Uterus (tissue), 4 donors: Measurements from ENCODE around the gene WNT6. TPM values are rescaled to one million over a fixed set of nuclear protein-coding genes. Genes with fewer than 3 reads are reported as not detected.

Experiments
- DNase-seq, 2 donors: peaks; one replicate each; pipeline ENCODE4 v3.0.0-alpha.2; 2019 to 2020
- H3K27ac ChIP-seq, 2 donors: fragments of 200-600 bp; sonication (generic); 1 replicate in 1 of 2; 2 replicates in 1 of 2; pipeline ENCODE4 v1.5.1; 2016 to 2018
- H3K27me3 ChIP-seq, 2 donors: fragments of 200-600 bp; sonication (generic); one replicate each; pipeline ENCODE4 v1.5.1; 2018 to 2019; ENCODE audit warnings: control low read depth in 1 of 2
- H3K36me3 ChIP-seq, 2 donors: fragments of 200-600 bp; sonication (generic); one replicate each; pipeline ENCODE4 v1.5.1; 2019; ENCODE audit warnings: control low read depth in 1 of 2
- H3K4me1 ChIP-seq, 2 donors: fragments of 200-600 bp; sonication (generic); one replicate each; pipeline ENCODE4 v1.5.1; 2018 to 2019; ENCODE audit warnings: control low read depth in 1 of 2
- H3K4me3 ChIP-seq, 2 donors: fragments of 200-600 bp; sonication (generic); 1 replicate in 1 of 2; 2 replicates in 1 of 2; pipeline ENCODE4 v1.5.1; 2018 to 2019; ENCODE audit warnings: mild to moderate bottlenecking in 1 of 2
- H3K9me3 ChIP-seq, 2 donors: fragments of 200-600 bp; sonication (generic); one replicate each; pipeline ENCODE4 v1.5.1; 2019; ENCODE audit warnings: control low read depth in 1 of 2
- POLR2A ChIP-seq, 2 donors: fragments of 450-650 bp; IDR thresholded peaks; one replicate each; pipeline ENCODE4 v1.6.1; 2016; ENCODE audit warnings: antibody characterized with exemption in 2 of 2, mild to moderate bottlenecking in 1 of 2, moderate library complexity in 1 of 2
- intact Hi-C: fragments of 100-400 bp; cut with DNase I; formaldehyde crosslinking; loops from one replicate; pipeline ENCODE4 v1.15.1; 2023; ENCODE audit warnings: low total_unique reads
- total RNA-seq, 4 donors: library from RNA; depleted of rRNA in 3 of 4; stranded (reverse); fragments of >200 nt in 3 of 4; gene quantifications; one replicate each; pipeline versions ENCODE4 v1.1.0 to v1.2.4, GENCODE V29; 2014 to 2023
- TF ChIP-seq, protein P1 (sequence below), 4 experiments: fragments of 200-600 bp in 2 of 4; fragments of 450-650 bp in 2 of 4; sonication (generic) in 2 of 4; IDR thresholded peaks; one replicate each; pipeline ENCODE4 v1.5.1; 2016 to 2019; ENCODE audit warnings: antibody characterized with exemption in 4 of 4, mild to moderate bottlenecking in 2 of 4, moderate library complexity in 1 of 4
- donor health status: DM: yes; HTN: yes; CAD: no.

Gene WNT6
- total RNA-seq, 4 donors from 2014 or later: 1.0 to 2.1 (median 1.9) TPM; not detected in 1

DNA sequence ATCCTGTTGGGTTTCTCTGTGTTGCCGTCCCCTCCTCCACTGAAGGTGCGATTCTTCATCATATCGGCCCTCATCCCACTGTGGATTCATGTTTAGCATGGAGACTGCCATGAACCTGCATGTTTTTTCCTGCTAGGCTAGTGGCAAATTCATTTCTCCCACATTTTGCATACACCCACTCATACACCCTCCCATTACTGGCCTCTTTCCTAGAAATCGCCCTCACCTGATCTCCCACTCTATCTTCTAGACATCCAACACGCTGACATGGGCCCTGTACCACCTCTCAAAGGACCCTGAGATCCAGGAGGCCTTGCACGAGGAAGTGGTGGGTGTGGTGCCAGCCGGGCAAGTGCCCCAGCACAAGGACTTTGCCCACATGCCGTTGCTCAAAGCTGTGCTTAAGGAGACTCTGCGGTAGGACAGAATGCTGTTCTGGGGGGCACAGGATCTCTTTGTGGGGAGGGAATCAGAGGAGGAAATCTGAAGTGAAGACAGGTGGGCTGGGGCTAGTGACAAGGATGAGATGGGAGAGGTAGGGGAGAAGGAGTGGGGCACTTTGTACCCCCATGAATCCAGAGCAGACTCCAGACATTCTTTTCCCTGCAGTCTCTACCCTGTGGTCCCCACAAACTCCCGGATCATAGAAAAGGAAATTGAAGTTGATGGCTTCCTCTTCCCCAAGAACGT lies 45.7 kb upstream of the WNT6 start:
- intact Hi-C loops: no loop called here
- no peaks in the 10 kb centered on the region for H3K9me3 ChIP-seq
- no peaks in the 10 kb centered on the region for H3K36me3 ChIP-seq
- no peak for DNase-seq
- no peak overlapping the region for H3K4me3 ChIP-seq
- TF ChIP-seq, protein P1, sequence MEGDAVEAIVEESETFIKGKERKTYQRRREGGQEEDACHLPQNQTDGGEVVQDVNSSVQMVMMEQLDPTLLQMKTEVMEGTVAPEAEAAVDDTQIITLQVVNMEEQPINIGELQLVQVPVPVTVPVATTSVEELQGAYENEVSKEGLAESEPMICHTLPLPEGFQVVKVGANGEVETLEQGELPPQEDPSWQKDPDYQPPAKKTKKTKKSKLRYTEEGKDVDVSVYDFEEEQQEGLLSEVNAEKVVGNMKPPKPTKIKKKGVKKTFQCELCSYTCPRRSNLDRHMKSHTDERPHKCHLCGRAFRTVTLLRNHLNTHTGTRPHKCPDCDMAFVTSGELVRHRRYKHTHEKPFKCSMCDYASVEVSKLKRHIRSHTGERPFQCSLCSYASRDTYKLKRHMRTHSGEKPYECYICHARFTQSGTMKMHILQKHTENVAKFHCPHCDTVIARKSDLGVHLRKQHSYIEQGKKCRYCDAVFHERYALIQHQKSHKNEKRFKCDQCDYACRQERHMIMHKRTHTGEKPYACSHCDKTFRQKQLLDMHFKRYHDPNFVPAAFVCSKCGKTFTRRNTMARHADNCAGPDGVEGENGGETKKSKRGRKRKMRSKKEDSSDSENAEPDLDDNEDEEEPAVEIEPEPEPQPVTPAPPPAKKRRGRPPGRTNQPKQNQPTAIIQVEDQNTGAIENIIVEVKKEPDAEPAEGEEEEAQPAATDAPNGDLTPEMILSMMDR (IDR thresholded peaks at IDR 0.05): no peak
- TF ChIP-seq POLR2A (IDR thresholded peaks at IDR 0.05): no peak
- H3K27ac ChIP-seq: no peak overlapping the region
- no peaks in the 10 kb centered on the region for H3K4me1 ChIP-seq
- no peaks in the 10 kb centered on the region for H3K27me3 ChIP-seq

DNA sequence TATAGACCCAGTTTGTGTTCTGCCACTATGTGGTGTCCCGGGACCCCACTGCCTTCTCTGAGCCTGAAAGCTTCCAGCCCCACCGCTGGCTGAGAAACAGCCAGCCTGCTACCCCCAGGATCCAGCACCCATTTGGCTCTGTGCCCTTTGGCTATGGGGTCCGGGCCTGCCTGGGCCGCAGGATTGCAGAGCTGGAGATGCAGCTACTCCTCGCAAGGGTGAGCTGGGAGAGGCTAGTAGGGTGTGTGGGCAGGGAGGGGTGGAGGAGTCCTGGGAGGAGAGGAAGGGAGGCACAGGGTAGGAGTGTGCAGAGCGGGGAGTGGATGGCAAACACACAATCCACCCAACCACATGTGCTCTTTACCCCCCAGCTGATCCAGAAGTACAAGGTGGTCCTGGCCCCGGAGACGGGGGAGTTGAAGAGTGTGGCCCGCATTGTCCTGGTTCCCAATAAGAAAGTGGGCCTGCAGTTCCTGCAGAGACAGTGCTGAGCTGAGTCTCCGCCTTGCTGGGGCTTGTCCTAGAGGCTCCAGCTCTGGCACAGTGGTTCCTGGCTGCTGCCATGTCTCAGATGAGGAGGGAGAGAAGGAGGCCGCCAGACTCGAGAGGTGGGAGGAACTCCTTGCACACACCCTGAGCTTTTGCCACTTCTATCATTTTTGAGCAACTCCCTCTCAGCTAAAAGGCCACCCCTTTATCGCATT lies 44.9 kb upstream of the WNT6 start:
- no peak for DNase-seq
- Histone ChIP-seq H3K4me1 (no peaks in the 10 kb centered on the region), H3K27me3 (no peaks in the 10 kb centered on the region), H3K4me3 (no peak overlapping the region), H3K36me3 (no peaks in the 10 kb centered on the region), H3K9me3 (no peaks in the 10 kb centered on the region), H3K27ac (no peak overlapping the region)
- intact Hi-C loops: no loop called here
- TF ChIP-seq, protein P1 (IDR thresholded peaks at IDR 0.05): no peak
- TF ChIP-seq POLR2A (IDR thresholded peaks at IDR 0.05): no peak

DNA sequence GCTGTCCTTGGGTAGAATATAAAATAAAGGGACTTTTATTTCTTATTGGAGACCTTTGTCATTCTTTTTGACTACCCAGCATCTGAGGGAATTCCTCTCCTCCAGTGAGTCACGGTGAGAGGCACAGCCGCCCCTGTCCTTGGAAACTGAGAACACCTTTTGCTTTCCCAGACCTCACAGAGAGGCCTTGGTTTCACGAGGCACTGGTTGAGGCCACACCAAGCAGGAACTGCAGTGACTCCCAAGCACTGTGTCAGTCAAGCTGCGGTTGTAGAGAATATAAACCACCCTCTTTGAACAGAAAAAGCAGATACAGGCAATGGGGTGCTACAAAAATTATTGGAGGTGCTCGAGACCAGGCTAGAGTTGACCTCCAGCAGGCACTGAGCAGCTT lies 44.4 kb upstream of the WNT6 start:
- no peak overlapping the region for H3K4me3 ChIP-seq
- no peaks in the 10 kb centered on the region for H3K9me3 ChIP-seq
- TF ChIP-seq, protein P1 (IDR thresholded peaks at IDR 0.05): no peak
- TF ChIP-seq POLR2A (IDR thresholded peaks at IDR 0.05): no peak
- H3K4me1 ChIP-seq: no peaks in the 10 kb centered on the region
- no peak for DNase-seq
- intact Hi-C loops: no loop called here
- no peaks in the 10 kb centered on the region for H3K36me3 ChIP-seq
- H3K27me3 ChIP-seq: no peaks in the 10 kb centered on the region
- H3K27ac ChIP-seq: no peak overlapping the region

DNA sequence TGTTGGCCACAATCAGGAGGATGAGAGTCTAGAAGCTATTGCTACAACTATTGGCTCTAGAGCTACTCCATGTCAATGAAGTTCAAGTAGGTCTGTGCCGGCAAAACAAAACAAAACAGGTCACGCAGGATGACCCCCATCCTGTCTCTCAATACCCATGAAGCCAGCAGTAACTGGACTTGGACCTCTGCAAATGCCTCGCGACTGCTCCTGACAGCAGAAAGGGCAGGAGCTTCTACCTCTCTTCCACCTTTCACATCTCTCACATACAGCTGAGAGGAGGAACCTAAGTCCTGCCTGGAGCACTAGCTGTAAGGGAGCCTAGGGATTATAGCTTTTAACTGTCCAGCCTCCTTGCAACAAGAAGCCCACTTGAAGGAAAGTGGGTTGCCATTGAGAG lies 44.0 kb upstream of the WNT6 start:
- no peaks in the 10 kb centered on the region for H3K27me3 ChIP-seq
- H3K36me3 ChIP-seq: no peaks in the 10 kb centered on the region
- intact Hi-C loops: no loop called here
- H3K9me3 ChIP-seq: no peaks in the 10 kb centered on the region
- TF ChIP-seq, protein P1 (IDR thresholded peaks at IDR 0.05): no peak
- no peaks in the 10 kb centered on the region for H3K4me1 ChIP-seq
- no peak for DNase-seq
- H3K4me3 ChIP-seq: no peak overlapping the region
- no peak overlapping the region for H3K27ac ChIP-seq

- DNase-seq: no peak
- no peaks in the 10 kb centered on the region for H3K36me3 ChIP-seq
Measured at GRCh38 chr2:218816561-218817011, 43.0 kb upstream of the WNT6 start.

More at GRCh38 chr2:218816561-218817011, 43.0 kb upstream of the WNT6 start:
- Histone ChIP-seq H3K27ac (no peak overlapping the region), H3K27me3 (no peaks in the 10 kb centered on the region), H3K4me3 (no peak overlapping the region), H3K9me3 (no peaks in the 10 kb centered on the region), H3K4me1 (no peaks in the 10 kb centered on the region)
- no peak for TF ChIP-seq POLR2A (IDR thresholded peaks at IDR 0.05)
- TF ChIP-seq, protein P1 (IDR thresholded peaks at IDR 0.05): no peak
- intact Hi-C loops: no loop called here
